ENCODE data around the gene DOK6.
"Not testable (repeated sequence)": the region's sequence is repeated elsewhere in the genome, so short reads cannot be mapped to it uniquely, and the experiment has no call there.

DOK6 gene

DNA sequence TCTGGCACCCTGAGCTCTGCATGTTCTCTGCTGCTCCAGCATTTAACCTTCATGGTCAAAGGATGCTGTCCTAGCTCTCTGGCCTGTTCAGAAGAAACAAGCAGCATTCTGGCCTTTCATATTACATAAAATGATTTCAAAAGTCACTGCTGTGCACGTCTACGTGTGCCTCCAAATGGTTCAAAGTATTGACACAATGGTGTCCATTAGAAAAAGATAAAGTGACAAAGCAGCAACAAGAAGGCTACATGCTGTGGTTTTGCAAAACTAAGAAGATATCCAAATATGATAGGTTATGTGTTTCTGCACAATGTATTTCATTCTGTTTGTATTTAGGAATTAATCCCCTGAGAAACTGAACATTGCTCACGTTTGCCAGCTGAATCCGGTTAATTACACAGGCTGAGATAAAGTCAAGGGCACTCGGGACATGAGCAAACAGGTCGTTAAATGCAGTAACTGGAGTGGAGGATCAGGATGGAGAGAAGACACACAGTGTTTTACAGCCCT is 258.5 kb downstream of the DOK6 start:
- no peak overlapping the region for H3K14ac ChIP-seq (ENCODE audit: low read length in 2 of 2)
- no peaks in the 10 kb centered on the region for H3K9me3 ChIP-seq (ENCODE audit: control insufficient read depth, low read length)
- no peak overlapping the region for H3K23ac ChIP-seq (ENCODE audit: low read length in 2 of 2)
- H2BK15ac ChIP-seq (ENCODE audit: low read depth, poor library complexity, severe bottlenecking) = no peak overlapping the region
- H2BK5ac ChIP-seq (ENCODE audit: low read depth, low read length, poor library complexity, severe bottlenecking) = no peak overlapping the region
- H3K4ac ChIP-seq (ENCODE audit: low read depth in 1 of 2, low read length in 2 of 2) = no peak overlapping the region
- no peaks in the 10 kb centered on the region for H3K4me1 ChIP-seq (ENCODE audit: control insufficient read depth, insufficient read depth, low read depth, low read length)
- DNase-seq = no peak
- no peak overlapping the region for H4K91ac ChIP-seq (ENCODE audit: low read length)
- H3K27ac ChIP-seq (ENCODE audit: low read length, poor library complexity, severe bottlenecking) = no peak overlapping the region
- no peak overlapping the region for H2AK5ac ChIP-seq (ENCODE audit: low read length, severe bottlenecking)
- H2BK120ac ChIP-seq (ENCODE audit: low read depth, low read length) = no peak overlapping the region
- WGBS = 40% methylated on average over 6 of the region's 6 CpGs
- H3K4me3 ChIP-seq (ENCODE audit: insufficient read depth in 1 of 2, low read depth in 1 of 2, low read length in 2 of 2) = no peak overlapping the region
- H3K9ac ChIP-seq (ENCODE audit: low read length) = no peak overlapping the region
- no peak overlapping the region for H4K8ac ChIP-seq (ENCODE audit: low read length)
- no peak overlapping the region for H2BK12ac ChIP-seq (ENCODE audit: low read length in 2 of 2)
- H3K36me3 ChIP-seq (ENCODE audit: control insufficient read depth in 1 of 2, insufficient read depth in 2 of 2, low read depth in 1 of 2, low read length in 2 of 2) = no peaks in the 10 kb centered on the region
- H3K79me1 ChIP-seq (replicated peaks; ENCODE audit: low read length, poor library complexity, severe bottlenecking) = no peaks in the 10 kb centered on the region
- no peaks in the 10 kb centered on the region for H3K27me3 ChIP-seq (ENCODE audit: control insufficient read depth in 1 of 2, insufficient read depth in 1 of 2, low read length in 2 of 2)
- no peak overlapping the region for H3K4me2 ChIP-seq (ENCODE audit: low read length, poor library complexity, severe bottlenecking)
- H3K18ac ChIP-seq (ENCODE audit: low read depth in 1 of 2, low read length in 2 of 2) = no peak overlapping the region
- peak overlapping the region; percentile 53 for H2AFZ ChIP-seq (ENCODE audit: low read depth, low read length)

DNA sequence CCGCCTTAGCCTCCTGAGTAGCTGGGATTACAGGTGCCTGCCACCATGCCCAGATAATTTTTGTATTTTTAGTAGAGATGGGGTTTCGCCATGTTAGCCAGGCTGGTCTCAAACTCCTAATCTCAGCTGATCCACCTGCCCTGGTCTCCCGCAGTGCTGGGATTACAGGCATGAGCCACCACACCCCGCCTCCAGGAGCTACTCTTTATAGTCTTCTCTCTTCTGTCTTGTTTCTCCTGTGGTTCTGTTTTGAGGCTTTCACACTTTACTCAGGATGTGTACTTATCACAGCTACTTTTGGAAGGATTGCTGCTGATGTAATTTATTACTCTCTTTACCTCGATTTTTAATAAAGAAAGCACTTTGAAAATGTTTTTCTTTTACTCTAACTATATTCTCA is 261.4 kb downstream of the DOK6 start:
- not testable (repeated sequence) for H3K4me3 ChIP-seq (ENCODE audit: insufficient read depth in 1 of 2, low read depth in 1 of 2, low read length in 2 of 2); H3K4me2 ChIP-seq (ENCODE audit: low read length, poor library complexity, severe bottlenecking); H3K36me3 ChIP-seq (ENCODE audit: control insufficient read depth in 1 of 2, insufficient read depth in 2 of 2, low read depth in 1 of 2, low read length in 2 of 2); DNase-seq; H3K4ac ChIP-seq (ENCODE audit: low read depth in 1 of 2, low read length in 2 of 2); H3K18ac ChIP-seq (ENCODE audit: low read depth in 1 of 2, low read length in 2 of 2); H3K9me3 ChIP-seq (ENCODE audit: control insufficient read depth, low read length); H3K27ac ChIP-seq (ENCODE audit: low read length, poor library complexity, severe bottlenecking); H3K4me1 ChIP-seq (ENCODE audit: control insufficient read depth, insufficient read depth, low read depth, low read length); H3K9ac ChIP-seq (ENCODE audit: low read length); H2AK5ac ChIP-seq (ENCODE audit: low read length, severe bottlenecking); H2BK15ac ChIP-seq (ENCODE audit: low read depth, poor library complexity, severe bottlenecking); H4K8ac ChIP-seq (ENCODE audit: low read length); H3K23ac ChIP-seq (ENCODE audit: low read length in 2 of 2); H2AFZ ChIP-seq (ENCODE audit: low read depth, low read length); H4K91ac ChIP-seq (ENCODE audit: low read length); H3K79me1 ChIP-seq (replicated peaks; ENCODE audit: low read length, poor library complexity, severe bottlenecking); H2BK12ac ChIP-seq (ENCODE audit: low read length in 2 of 2); H3K27me3 ChIP-seq (ENCODE audit: control insufficient read depth in 1 of 2, insufficient read depth in 1 of 2, low read length in 2 of 2); H3K14ac ChIP-seq (ENCODE audit: low read length in 2 of 2); H2BK5ac ChIP-seq (ENCODE audit: low read depth, low read length, poor library complexity, severe bottlenecking); H2BK120ac ChIP-seq (ENCODE audit: low read depth, low read length)
- 93% methylated on average over 3 of the region's 5 CpGs for WGBS

GRCh38 chr18:69664399-69664798 is 263.7 kb downstream of the DOK6 start:
- peak; percentile 9 for DNase-seq
- no peaks in the 10 kb centered on the region for H3K9me3 ChIP-seq (ENCODE audit: control insufficient read depth, low read length)
- H3K4me1 ChIP-seq (ENCODE audit: control insufficient read depth, insufficient read depth, low read depth, low read length) = no peaks in the 10 kb centered on the region
- no peak overlapping the region for H3K18ac ChIP-seq (ENCODE audit: low read depth in 1 of 2, low read length in 2 of 2)
- H3K79me1 ChIP-seq (replicated peaks; ENCODE audit: low read length, poor library complexity, severe bottlenecking) = no peaks in the 10 kb centered on the region
- H3K23ac ChIP-seq (ENCODE audit: low read length in 2 of 2) = no peak overlapping the region
- H3K9ac ChIP-seq (ENCODE audit: low read length) = no peak overlapping the region
- no peak overlapping the region for H3K14ac ChIP-seq (ENCODE audit: low read length in 2 of 2)
- no peak overlapping the region for H2BK120ac ChIP-seq (ENCODE audit: low read depth, low read length)
- H3K4me3 ChIP-seq (ENCODE audit: insufficient read depth in 1 of 2, low read depth in 1 of 2, low read length in 2 of 2) = no peak overlapping the region
- no peak overlapping the region for H3K4me2 ChIP-seq (ENCODE audit: low read length, poor library complexity, severe bottlenecking)
- H2BK12ac ChIP-seq (ENCODE audit: low read length in 2 of 2) = no peak overlapping the region
- H2BK15ac ChIP-seq (ENCODE audit: low read depth, poor library complexity, severe bottlenecking) = no peak overlapping the region
- H3K27me3 ChIP-seq (ENCODE audit: control insufficient read depth in 1 of 2, insufficient read depth in 1 of 2, low read length in 2 of 2) = no peaks in the 10 kb centered on the region
- no peak overlapping the region for H2AFZ ChIP-seq (ENCODE audit: low read depth, low read length)
- no peaks in the 10 kb centered on the region for H3K36me3 ChIP-seq (ENCODE audit: control insufficient read depth in 1 of 2, insufficient read depth in 2 of 2, low read depth in 1 of 2, low read length in 2 of 2)
- H3K27ac ChIP-seq (ENCODE audit: low read length, poor library complexity, severe bottlenecking) = no peak overlapping the region
- WGBS = 27% methylated on average over 3 of the region's 3 CpGs
- H3K4ac ChIP-seq (ENCODE audit: low read depth in 1 of 2, low read length in 2 of 2) = no peak overlapping the region
- H4K8ac ChIP-seq (ENCODE audit: low read length) = no peak overlapping the region
- H2BK5ac ChIP-seq (ENCODE audit: low read depth, low read length, poor library complexity, severe bottlenecking) = no peak overlapping the region
- H4K91ac ChIP-seq (ENCODE audit: low read length) = no peak overlapping the region
- H2AK5ac ChIP-seq (ENCODE audit: low read length, severe bottlenecking) = no peak overlapping the region

DNA sequence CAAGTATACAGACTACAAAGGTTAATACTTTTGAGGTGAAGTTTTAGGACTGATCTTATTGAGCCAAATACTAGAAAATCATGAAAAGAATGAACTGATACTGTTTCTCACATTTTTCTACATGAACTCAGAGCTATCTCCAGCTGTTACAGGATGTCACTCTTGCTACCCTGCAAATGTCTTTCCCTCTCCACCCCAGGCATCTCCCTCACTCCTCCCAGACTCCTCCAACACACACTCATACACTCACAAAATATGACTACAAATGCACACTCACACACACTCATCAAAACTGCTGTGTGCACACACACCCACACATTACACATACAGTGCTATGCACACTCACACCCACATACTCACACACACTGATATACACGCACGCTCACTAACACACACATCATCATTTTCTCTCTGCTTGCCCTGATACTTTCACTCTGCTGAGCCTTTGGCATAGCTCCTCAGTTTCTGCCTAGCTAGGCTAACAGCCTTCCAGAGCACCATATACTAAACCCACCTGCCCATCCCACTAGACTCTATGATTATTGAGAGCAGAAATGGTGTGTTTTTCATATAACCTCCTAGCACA is 273.7 kb downstream of the DOK6 start:
- H2BK120ac ChIP-seq (ENCODE audit: low read depth, low read length) = no peak overlapping the region

More for the DNA sequence above, 273.7 kb downstream of the DOK6 start:
- H4K8ac ChIP-seq (ENCODE audit: low read length) = no peak overlapping the region
- 92% methylated on average over 2 of the region's 2 CpGs for WGBS
- no peaks in the 10 kb centered on the region for H3K4me1 ChIP-seq (ENCODE audit: control insufficient read depth, insufficient read depth, low read depth, low read length)
- no peaks in the 10 kb centered on the region for H3K27me3 ChIP-seq (ENCODE audit: control insufficient read depth in 1 of 2, insufficient read depth in 1 of 2, low read length in 2 of 2)
- H3K18ac ChIP-seq (ENCODE audit: low read depth in 1 of 2, low read length in 2 of 2) = no peak overlapping the region
- no peak overlapping the region for H2AK5ac ChIP-seq (ENCODE audit: low read length, severe bottlenecking)
- no peaks in the 10 kb centered on the region for H3K79me1 ChIP-seq (replicated peaks; ENCODE audit: low read length, poor library complexity, severe bottlenecking)
- H2BK5ac ChIP-seq (ENCODE audit: low read depth, low read length, poor library complexity, severe bottlenecking) = no peak overlapping the region
- no peak overlapping the region for H2BK12ac ChIP-seq (ENCODE audit: low read length in 2 of 2)
- no peak overlapping the region for H2BK15ac ChIP-seq (ENCODE audit: low read depth, poor library complexity, severe bottlenecking)
- H3K23ac ChIP-seq (ENCODE audit: low read length in 2 of 2) = no peak overlapping the region
- no peak overlapping the region for H3K14ac ChIP-seq (ENCODE audit: low read length in 2 of 2)
- no peak overlapping the region for H3K27ac ChIP-seq (ENCODE audit: low read length, poor library complexity, severe bottlenecking)
- no peak overlapping the region for H3K4me3 ChIP-seq (ENCODE audit: insufficient read depth in 1 of 2, low read depth in 1 of 2, low read length in 2 of 2)
- no peak overlapping the region for H4K91ac ChIP-seq (ENCODE audit: low read length)
- H3K4me2 ChIP-seq (ENCODE audit: low read length, poor library complexity, severe bottlenecking) = no peak overlapping the region
- H3K4ac ChIP-seq (ENCODE audit: low read depth in 1 of 2, low read length in 2 of 2) = no peak overlapping the region
- H3K9me3 ChIP-seq (ENCODE audit: control insufficient read depth, low read length) = no peaks in the 10 kb centered on the region
- no peak overlapping the region for H3K9ac ChIP-seq (ENCODE audit: low read length)
- H2AFZ ChIP-seq (ENCODE audit: low read depth, low read length) = no peak overlapping the region
- no peak for DNase-seq
- H3K36me3 ChIP-seq (ENCODE audit: control insufficient read depth in 1 of 2, insufficient read depth in 2 of 2, low read depth in 1 of 2, low read length in 2 of 2) = no peaks in the 10 kb centered on the region
